CD14-positive monocyte (primary cell): ENCODE measurements around the gene PGM2L1. TPM values are rescaled to one million over a fixed set of nuclear protein-coding genes. Genes with fewer than 3 reads are reported as not detected.

Experiments used
- DNase-seq, 3 donors: peaks; one replicate each; pipeline ENCODE4 v3.0.0-alpha.2; 2011 to 2022
- H2AFZ ChIP-seq: 2 replicates; pipeline ENCODE4 v1.6.0; 2012; ENCODE audit warnings: mild to moderate bottlenecking, low read depth, low read length, inconsistent platforms; ENCODE audit not compliant: insufficient read depth, poor library complexity, severe bottlenecking
- H3K27ac ChIP-seq, 2 donors: 1 replicate in 1 of 2; 2 replicates in 1 of 2; pipeline ENCODE4 v1.5.1; 2012 to 2013; ENCODE audit warnings: low read length in 2 of 2, control low read depth in 1 of 2, inconsistent platforms in 1 of 2, low read depth in 1 of 2, mild to moderate bottlenecking in 1 of 2
- H3K27me3 ChIP-seq, 2 donors: one replicate each; pipeline versions ENCODE4 v1.6.0 to v1.6.1; 2011 to 2013; ENCODE audit warnings: low read length in 2 of 2; ENCODE audit not compliant: control insufficient read depth in 2 of 2, insufficient read depth in 2 of 2
- H3K36me3 ChIP-seq, 2 donors: replicated peaks in 1 of 2; 1 replicate in 1 of 2; 2 replicates in 1 of 2; pipeline versions ENCODE4 v1.5.1 to v1.6.1; 2012 to 2013; ENCODE audit warnings: low read length in 2 of 2, control low read depth in 1 of 2, inconsistent platforms in 1 of 2, mild to moderate bottlenecking in 1 of 2; ENCODE audit not compliant: insufficient read depth in 2 of 2, control insufficient read depth in 1 of 2
- H3K4me1 ChIP-seq, 2 donors: 1 replicate in 1 of 2; 2 replicates in 1 of 2; pipeline versions ENCODE4 v1.5.1 to v1.6.1; 2012 to 2013; ENCODE audit warnings: low read length in 2 of 2, control low read depth in 1 of 2, inconsistent platforms in 1 of 2, mild to moderate bottlenecking in 1 of 2, moderate library complexity in 1 of 2; ENCODE audit not compliant: insufficient read depth in 2 of 2, control insufficient read depth in 1 of 2
- H3K4me2 ChIP-seq: replicated peaks from 2 replicates; pipeline ENCODE3; 2012; ENCODE audit warnings: low read length, moderate library complexity, mild to moderate bottlenecking; ENCODE audit not compliant: poor library complexity, severe bottlenecking; ENCODE audit errors: extremely low read depth
- H3K4me3 ChIP-seq, 3 experiments: fragments of 200-600 bp in 1 of 3; sonication (generic) in 1 of 3; replicated peaks in 1 of 3; 1 replicate in 2 of 3; 2 replicates in 1 of 3; pipeline ENCODE4 v1.5.1; 2011 to 2013; ENCODE audit warnings: low read length in 3 of 3, mild to moderate bottlenecking in 3 of 3, control low read depth in 2 of 3, low read depth in 2 of 3, inconsistent platforms in 1 of 3, moderate library complexity in 1 of 3
- H3K79me2 ChIP-seq: 2 replicates; pipeline ENCODE4 v1.6.0; 2012; ENCODE audit warnings: mild to moderate bottlenecking, control low read depth, inconsistent platforms, low read length, moderate library complexity; ENCODE audit not compliant: insufficient read depth
- H3K9ac ChIP-seq: 2 replicates; pipeline ENCODE4 v1.6.0; 2017; ENCODE audit warnings: low read length, mild to moderate bottlenecking; ENCODE audit not compliant: insufficient read depth, poor library complexity, severe bottlenecking
- H3K9me3 ChIP-seq, 2 donors: replicated peaks in 1 of 2; 1 replicate in 1 of 2; 2 replicates in 1 of 2; pipeline versions ENCODE4 v1.5.1 to v1.6.1; 2012 to 2013; ENCODE audit warnings: low read length in 2 of 2, control low read depth in 1 of 2; ENCODE audit not compliant: control insufficient read depth in 1 of 2, insufficient read depth in 1 of 2
- H4K20me1 ChIP-seq: 2 replicates; pipeline ENCODE4 v1.6.0; 2012; ENCODE audit warnings: mild to moderate bottlenecking, low read length, control low read depth, moderate library complexity; ENCODE audit not compliant: insufficient read depth
- H3K27ac Mint-ChIP-seq, 7 donors: one replicate each; pipeline ENCODE4 v1.8.0; 2020; ENCODE audit warnings: mild to moderate bottlenecking in 7 of 7, mixed read lengths in 7 of 7, moderate library complexity in 6 of 7, inconsistent platforms in 2 of 7
- H3K27me3 Mint-ChIP-seq, 3 donors: one replicate each; pipeline ENCODE4 v1.8.0; 2021 to 2022; ENCODE audit warnings: low read depth in 3 of 3, mild to moderate bottlenecking in 3 of 3, mixed read lengths in 3 of 3, moderate library complexity in 3 of 3, inconsistent platforms in 1 of 3
- H3K36me3 Mint-ChIP-seq, 2 donors: one replicate each; pipeline ENCODE4 v1.8.0; 2020; ENCODE audit warnings: mixed read lengths in 2 of 2, inconsistent platforms in 1 of 2, mild to moderate bottlenecking in 1 of 2
- H3K4me1 Mint-ChIP-seq: one replicate; pipeline ENCODE4 v1.8.0; 2020; ENCODE audit warnings: mild to moderate bottlenecking, mixed read lengths
- H3K4me3 Mint-ChIP-seq, 2 donors: one replicate each; pipeline ENCODE4 v1.8.0; 2020; ENCODE audit warnings: mild to moderate bottlenecking in 2 of 2, mixed read lengths in 2 of 2, moderate library complexity in 1 of 2
- H3K9me3 Mint-ChIP-seq, 7 donors: one replicate each; pipeline ENCODE4 v1.8.0; 2020 to 2022; ENCODE audit warnings: mixed read lengths in 7 of 7, mild to moderate bottlenecking in 6 of 7, moderate library complexity in 6 of 7, inconsistent platforms in 2 of 7
- CTCF ChIP-seq: fragments of 200-600 bp; IDR thresholded peaks from one replicate; pipeline ENCODE4 v1.8.0; 2022; ENCODE audit warnings: antibody characterized with exemption, mild to moderate bottlenecking
- WGBS: methylation state at CpG from one replicate; pipeline ENCODE4 v1.1.5; 2013; ENCODE audit warnings: missing lambda C conversion rate; ENCODE audit not compliant: insufficient coverage; 5-methylcytosine and 5-hydroxymethylcytosine counted together
- intact Hi-C, 2 donors: fragments of 100-400 bp; cut with micrococcal nuclease; formaldehyde crosslinking; loops; one replicate each; pipeline versions ENCODE4 v1.15.0 to v1.15.1; 2023
- polyA minus RNA-seq: library from RNA; depleted of rRNA, polyadenylated mRNA; stranded (reverse); fragments of >200 nt; gene quantifications from 2 replicates; pipeline ENCODE4 v1.2.3, GENCODE V29; 2012
- polyA plus RNA-seq, 3 donors: library from polyadenylated mRNA; depleted of rRNA in 1 of 3; unstranded in 2 of 3; stranded (reverse) in 1 of 3; fragments of 300-500 nt in 2 of 3; fragments of >200 nt in 1 of 3; fragmentation: Illumina TruSeq in 2 of 3; gene quantifications; 1 replicate in 2 of 3; 2 replicates in 1 of 3; pipeline ENCODE4 v1.2.3, GENCODE V29; 2012 to 2021
- total RNA-seq, 12 experiments: library from RNA in 1 of 12; stranded (reverse) in 1 of 12; fragments of 120-200 nt in 1 of 12; gene quantifications; one replicate each; pipeline ENCODE4 v1.2.4 and lab custom pipeline; 2013 to 2026; ENCODE audit warnings: mixed read lengths in 6 of 12, inconsistent platforms in 1 of 12

PGM2L1 gene
- total RNA-seq (2013), result 1.1 TPM
- under 1 TPM; 0.25 to 0.81 (median 0.62) TPM for polyA plus RNA-seq
- polyA minus RNA-seq, result 0.32 and 0.69 TPM in 2 replicates
- total RNA-seq (lab: John Stamatoyannopoulos, UW), result 3.7 to 25.4 (median 7.0) reads per million in 11 experiments

DNA sequence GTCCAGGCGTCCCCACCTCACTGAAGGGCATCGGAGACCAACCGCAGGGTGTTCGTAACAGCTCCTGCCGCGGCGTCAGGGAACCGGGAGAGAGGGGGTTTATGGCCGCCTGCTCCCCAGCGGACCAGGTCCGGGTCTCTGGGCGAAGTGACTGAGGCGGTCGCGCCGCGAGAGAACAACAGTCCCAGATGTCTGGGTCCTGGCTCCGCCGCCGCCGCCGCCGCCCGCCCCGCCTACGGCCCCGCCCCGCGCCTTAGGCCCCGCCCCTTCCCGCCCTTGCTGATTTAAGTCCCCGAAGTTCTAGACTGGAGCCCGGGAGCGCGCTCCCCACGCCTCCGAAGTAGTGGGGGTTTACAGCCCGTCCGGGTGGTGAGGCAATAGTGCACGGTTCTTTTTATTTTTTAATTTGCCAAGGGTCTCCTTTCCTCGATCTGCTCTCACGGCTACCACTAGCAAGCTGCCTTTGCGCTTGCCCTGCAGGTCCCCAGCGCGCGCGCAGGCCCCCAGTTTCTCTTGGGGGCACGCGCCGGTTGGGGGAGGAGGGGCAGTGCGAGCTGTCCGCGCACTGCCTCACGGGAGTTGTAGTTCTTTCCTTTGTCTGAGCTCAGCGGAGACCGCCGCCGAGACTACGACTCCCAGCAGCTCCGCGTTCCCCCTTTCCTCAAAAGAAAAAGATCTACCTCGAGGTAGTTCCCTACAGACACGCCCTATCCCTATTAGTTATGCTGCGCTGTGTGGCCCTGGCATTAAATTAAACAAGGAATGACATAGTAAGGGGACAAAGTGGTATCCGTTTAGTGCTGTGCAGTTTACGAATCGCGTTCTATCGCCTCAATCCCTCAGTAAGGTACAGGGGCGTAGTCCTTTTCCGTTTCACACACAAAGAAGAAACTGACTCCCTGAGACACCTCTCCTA lies at the start of gene PGM2L1:
Gene PGM2L1, minus strand, starts transcription at position 190 of the 916 bp plus-strand sequence. CDS start 272 bp downstream, outside the sequence.
- no peaks in the 10 kb centered on the region for H3K36me3 Mint-ChIP-seq
- no peaks in the 10 kb centered on the region for H3K9me3 Mint-ChIP-seq
- Histone ChIP-seq H3K4me3 (peak within 1 kb of the TSS; percentile 59 to 94 (median 89)), H3K27ac (peak within 1 kb of the TSS; percentile 66 to 79), H3K4me1 (peaks cover 10 to 13% of the 10 kb centered on the region in 2 donors), H3K36me3 (no peaks in the 10 kb centered on the region), H3K9me3 (no peaks in the 10 kb centered on the region), H3K27me3 (no peaks in the 10 kb centered on the region), H2AFZ (peak within 1 kb of the TSS; percentile 96), H4K20me1 (no peaks in the 10 kb centered on the region), H3K4me2 (peak within 1 kb of the TSS; percentile 100), H3K9ac (peak within 1 kb of the TSS; percentile 63), H3K79me2 (no peaks in the 10 kb centered on the region)
- peaks cover 0 to 2% (median 0%) of the 10 kb centered on the region in 3 donors for H3K27me3 Mint-ChIP-seq
- peak within 1 kb of the TSS; percentile 100 for H3K4me3 Mint-ChIP-seq
- H3K27ac Mint-ChIP-seq, result peak within 1 kb of the TSS; percentile 94 to 100 (median 99)
- H3K4me1 Mint-ChIP-seq, result peaks cover 12% of the 10 kb centered on the region
- intact Hi-C loops, result loop anchor here (5.0 to 10.0 kb wide), 2 partner anchors 64 to 176 kb away; no protein-coding TSS in a partner anchor
- peak; percentile 82 to 88 (median 86) for DNase-seq
- WGBS, result under 1% methylated on average over 43 of the region's 71 CpGs
- TF ChIP-seq CTCF, result no peak

- intact Hi-C loops, result loop anchor here in 1 of 2 donors (10.0 kb wide), 1 partner anchor 193 kb away; no protein-coding TSS in a partner anchor
- Histone ChIP-seq H3K9me3 (no peaks in the 10 kb centered on the region), H3K9ac (no peak overlapping the region), H2AFZ (no peak overlapping the region), H3K4me2 (no peak overlapping the region), H3K79me2 (no peaks in the 10 kb centered on the region), H3K27me3 (no peaks in the 10 kb centered on the region), H4K20me1 (peaks cover under 1% of the 10 kb centered on the region), H3K4me1 (peaks cover 13 to 18% of the 10 kb centered on the region in 2 donors), H3K27ac (no peak overlapping the region), H3K36me3 (no peaks in the 10 kb centered on the region), H3K4me3 (no peak overlapping the region)
- no peak for TF ChIP-seq CTCF
- Mint-ChIP-seq H3K4me1 (peaks cover 27% of the 10 kb centered on the region), H3K36me3 (peaks cover 0 to 4% of the 10 kb centered on the region in 2 donors), H3K9me3 (no peaks in the 10 kb centered on the region), H3K4me3 (no peak overlapping the region), H3K27me3 (peaks cover 1 to 6% (median 4%) of the 10 kb centered on the region in 3 donors), H3K27ac (no peak overlapping the region)
- no peak for DNase-seq
These were observed 49.5 kb upstream of the PGM2L1 start for GRCh38 chr11:74447720-74448119.
